Measurements from ENCODE around the gene F2RL3.

F2RL3 gene

DNA sequence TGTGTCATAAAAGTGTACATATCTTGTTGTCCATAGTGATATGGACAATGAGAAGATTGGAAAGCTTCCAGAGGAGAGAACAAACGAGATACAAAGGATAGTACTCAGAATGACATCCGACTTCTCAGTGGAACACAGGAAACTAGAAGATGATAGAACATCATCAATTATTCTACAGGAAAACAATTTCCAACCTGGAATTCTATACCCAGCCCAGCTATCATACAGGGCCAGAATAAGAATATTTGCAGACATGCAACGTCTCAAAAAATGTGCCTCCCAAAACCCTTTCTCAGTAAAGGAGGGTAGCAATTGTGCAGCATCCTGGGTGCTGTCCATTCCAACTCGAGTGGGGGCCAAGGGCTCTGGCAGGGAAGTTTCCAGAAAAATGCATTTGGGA is 24.0 kb downstream of the F2RL3 start (continued):
- TF ChIP-seq, protein P1, sequence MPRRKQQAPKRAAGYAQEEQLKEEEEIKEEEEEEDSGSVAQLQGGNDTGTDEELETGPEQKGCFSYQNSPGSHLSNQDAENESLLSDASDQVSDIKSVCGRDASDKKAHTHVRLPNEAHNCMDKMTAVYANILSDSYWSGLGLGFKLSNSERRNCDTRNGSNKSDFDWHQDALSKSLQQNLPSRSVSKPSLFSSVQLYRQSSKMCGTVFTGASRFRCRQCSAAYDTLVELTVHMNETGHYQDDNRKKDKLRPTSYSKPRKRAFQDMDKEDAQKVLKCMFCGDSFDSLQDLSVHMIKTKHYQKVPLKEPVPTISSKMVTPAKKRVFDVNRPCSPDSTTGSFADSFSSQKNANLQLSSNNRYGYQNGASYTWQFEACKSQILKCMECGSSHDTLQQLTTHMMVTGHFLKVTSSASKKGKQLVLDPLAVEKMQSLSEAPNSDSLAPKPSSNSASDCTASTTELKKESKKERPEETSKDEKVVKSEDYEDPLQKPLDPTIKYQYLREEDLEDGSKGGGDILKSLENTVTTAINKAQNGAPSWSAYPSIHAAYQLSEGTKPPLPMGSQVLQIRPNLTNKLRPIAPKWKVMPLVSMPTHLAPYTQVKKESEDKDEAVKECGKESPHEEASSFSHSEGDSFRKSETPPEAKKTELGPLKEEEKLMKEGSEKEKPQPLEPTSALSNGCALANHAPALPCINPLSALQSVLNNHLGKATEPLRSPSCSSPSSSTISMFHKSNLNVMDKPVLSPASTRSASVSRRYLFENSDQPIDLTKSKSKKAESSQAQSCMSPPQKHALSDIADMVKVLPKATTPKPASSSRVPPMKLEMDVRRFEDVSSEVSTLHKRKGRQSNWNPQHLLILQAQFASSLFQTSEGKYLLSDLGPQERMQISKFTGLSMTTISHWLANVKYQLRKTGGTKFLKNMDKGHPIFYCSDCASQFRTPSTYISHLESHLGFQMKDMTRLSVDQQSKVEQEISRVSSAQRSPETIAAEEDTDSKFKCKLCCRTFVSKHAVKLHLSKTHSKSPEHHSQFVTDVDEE (CRISPR knock-in tag; IDR thresholded peaks at IDR 0.05), result no peak
- TF ChIP-seq PPARA (CRISPR knock-in tag; IDR thresholded peaks at IDR 0.05; ENCODE audit: borderline replicate concordance) (no peak), SNAI2 (CRISPR knock-in tag; IDR thresholded peaks at IDR 0.05) (no peak), ESRRG (CRISPR knock-in tag; IDR thresholded peaks at IDR 0.05) (no peak), RARB (CRISPR knock-in tag; IDR thresholded peaks at IDR 0.05) (no peak)

DNA sequence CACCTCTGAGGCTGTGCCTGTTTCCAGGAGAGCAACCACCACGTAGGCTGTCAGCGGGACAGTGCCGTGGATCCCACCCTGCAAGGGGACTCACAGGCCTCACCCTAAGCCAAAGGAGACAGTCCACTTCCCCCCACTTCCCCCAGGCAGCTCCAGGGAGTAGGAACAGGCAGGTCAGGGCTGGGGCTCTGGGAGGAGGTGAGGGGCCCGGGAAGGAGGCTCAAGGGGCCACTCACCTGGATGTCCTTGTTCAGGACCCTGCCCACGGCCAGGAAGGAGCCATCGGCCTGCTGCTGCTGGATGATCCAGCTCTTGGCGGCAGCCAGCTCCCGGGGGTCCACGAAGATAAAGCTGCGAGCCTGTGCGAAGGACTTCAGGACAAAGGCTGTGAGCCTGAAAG is 25.6 kb downstream of the F2RL3 start:
- TF ChIP-seq, protein P2, sequence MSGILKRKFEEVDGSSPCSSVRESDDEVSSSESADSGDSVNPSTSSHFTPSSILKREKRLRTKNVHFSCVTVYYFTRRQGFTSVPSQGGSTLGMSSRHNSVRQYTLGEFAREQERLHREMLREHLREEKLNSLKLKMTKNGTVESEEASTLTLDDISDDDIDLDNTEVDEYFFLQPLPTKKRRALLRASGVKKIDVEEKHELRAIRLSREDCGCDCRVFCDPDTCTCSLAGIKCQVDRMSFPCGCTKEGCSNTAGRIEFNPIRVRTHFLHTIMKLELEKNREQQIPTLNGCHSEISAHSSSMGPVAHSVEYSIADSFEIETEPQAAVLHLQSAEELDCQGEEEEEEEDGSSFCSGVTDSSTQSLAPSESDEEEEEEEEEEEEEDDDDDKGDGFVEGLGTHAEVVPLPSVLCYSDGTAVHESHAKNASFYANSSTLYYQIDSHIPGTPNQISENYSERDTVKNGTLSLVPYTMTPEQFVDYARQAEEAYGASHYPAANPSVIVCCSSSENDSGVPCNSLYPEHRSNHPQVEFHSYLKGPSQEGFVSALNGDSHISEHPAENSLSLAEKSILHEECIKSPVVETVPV (CRISPR knock-in tag; IDR thresholded peaks at IDR 0.05), result no peak
- TF ChIP-seq ZC3H10 (CRISPR knock-in tag; IDR thresholded peaks at IDR 0.05) (no peak), ARNTL (CRISPR knock-in tag; IDR thresholded peaks at IDR 0.05; ENCODE audit: borderline replicate concordance, low read depth) (no peak), ZFP3 (CRISPR knock-in tag; IDR thresholded peaks at IDR 0.05) (no peak), ISL1 (CRISPR knock-in tag; IDR thresholded peaks at IDR 0.05) (no peak), GLIS3 (CRISPR knock-in tag; IDR thresholded peaks at IDR 0.05) (no peak), CSDC2 (CRISPR knock-in tag; IDR thresholded peaks at IDR 0.05) (no peak), ESRRG (CRISPR knock-in tag; IDR thresholded peaks at IDR 0.05) (no peak), RARB (CRISPR knock-in tag; IDR thresholded peaks at IDR 0.05) (no peak), ZNF565 (CRISPR knock-in tag; conservative IDR thresholded peaks at IDR 0.05; ENCODE audit: low read depth) (no peak), TCF4 (CRISPR knock-in tag; IDR thresholded peaks at IDR 0.05; ENCODE audit: borderline replicate concordance) (no peak), SNAI2 (CRISPR knock-in tag; IDR thresholded peaks at IDR 0.05) (no peak)
- TF ChIP-seq, protein P3, sequence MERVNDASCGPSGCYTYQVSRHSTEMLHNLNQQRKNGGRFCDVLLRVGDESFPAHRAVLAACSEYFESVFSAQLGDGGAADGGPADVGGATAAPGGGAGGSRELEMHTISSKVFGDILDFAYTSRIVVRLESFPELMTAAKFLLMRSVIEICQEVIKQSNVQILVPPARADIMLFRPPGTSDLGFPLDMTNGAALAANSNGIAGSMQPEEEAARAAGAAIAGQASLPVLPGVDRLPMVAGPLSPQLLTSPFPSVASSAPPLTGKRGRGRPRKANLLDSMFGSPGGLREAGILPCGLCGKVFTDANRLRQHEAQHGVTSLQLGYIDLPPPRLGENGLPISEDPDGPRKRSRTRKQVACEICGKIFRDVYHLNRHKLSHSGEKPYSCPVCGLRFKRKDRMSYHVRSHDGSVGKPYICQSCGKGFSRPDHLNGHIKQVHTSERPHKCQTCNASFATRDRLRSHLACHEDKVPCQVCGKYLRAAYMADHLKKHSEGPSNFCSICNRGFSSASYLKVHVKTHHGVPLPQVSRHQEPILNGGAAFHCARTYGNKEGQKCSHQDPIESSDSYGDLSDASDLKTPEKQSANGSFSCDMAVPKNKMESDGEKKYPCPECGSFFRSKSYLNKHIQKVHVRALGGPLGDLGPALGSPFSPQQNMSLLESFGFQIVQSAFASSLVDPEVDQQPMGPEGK (CRISPR knock-in tag; IDR thresholded peaks at IDR 0.05; ENCODE audit: borderline replicate concordance), result no peak
- TF ChIP-seq, protein P4, sequence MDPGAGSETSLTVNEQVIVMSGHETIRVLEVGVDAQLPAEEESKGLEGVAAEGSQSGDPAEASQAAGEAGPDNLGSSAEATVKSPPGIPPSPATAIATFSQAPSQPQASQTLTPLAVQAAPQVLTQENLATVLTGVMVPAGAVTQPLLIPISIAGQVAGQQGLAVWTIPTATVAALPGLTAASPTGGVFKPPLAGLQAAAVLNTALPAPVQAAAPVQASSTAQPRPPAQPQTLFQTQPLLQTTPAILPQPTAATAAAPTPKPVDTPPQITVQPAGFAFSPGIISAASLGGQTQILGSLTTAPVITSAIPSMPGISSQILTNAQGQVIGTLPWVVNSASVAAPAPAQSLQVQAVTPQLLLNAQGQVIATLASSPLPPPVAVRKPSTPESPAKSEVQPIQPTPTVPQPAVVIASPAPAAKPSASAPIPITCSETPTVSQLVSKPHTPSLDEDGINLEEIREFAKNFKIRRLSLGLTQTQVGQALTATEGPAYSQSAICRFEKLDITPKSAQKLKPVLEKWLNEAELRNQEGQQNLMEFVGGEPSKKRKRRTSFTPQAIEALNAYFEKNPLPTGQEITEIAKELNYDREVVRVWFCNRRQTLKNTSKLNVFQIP (CRISPR knock-in tag; IDR thresholded peaks at IDR 0.05; ENCODE audit: borderline replicate concordance, low read depth), result no peak
- TF ChIP-seq, protein P5, sequence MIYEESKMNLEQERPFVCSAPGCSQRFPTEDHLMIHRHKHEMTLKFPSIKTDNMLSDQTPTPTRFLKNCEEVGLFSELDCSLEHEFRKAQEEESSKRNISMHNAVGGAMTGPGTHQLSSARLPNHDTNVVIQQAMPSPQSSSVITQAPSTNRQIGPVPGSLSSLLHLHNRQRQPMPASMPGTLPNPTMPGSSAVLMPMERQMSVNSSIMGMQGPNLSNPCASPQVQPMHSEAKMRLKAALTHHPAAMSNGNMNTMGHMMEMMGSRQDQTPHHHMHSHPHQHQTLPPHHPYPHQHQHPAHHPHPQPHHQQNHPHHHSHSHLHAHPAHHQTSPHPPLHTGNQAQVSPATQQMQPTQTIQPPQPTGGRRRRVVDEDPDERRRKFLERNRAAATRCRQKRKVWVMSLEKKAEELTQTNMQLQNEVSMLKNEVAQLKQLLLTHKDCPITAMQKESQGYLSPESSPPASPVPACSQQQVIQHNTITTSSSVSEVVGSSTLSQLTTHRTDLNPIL (CRISPR knock-in tag; IDR thresholded peaks at IDR 0.05; ENCODE audit: low read depth), result no peak
- ATAC-seq, result no peak

DNA sequence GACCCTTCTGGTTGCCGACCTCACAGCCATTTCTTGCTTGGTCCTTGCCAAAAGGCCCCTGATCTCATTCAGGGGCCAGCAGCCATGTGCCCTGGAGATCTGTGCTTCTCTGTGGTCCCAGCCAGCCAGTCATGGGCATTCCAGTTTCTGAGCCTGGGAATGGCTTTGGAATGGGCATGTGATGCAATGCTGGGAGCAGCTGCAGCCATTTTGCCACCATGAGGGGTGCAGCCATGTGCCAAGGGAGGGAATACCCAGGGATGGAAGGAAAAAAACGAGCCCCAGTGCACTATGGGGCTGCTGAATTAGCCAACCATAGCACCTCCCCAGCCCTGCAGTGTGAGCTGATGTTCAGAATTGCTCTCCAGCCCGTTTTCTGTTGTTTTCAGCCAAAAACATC is 26.3 kb downstream of the F2RL3 start:
- TF ChIP-seq, protein P1 (CRISPR knock-in tag; IDR thresholded peaks at IDR 0.05), result no peak
- TF ChIP-seq CSDC2 (CRISPR knock-in tag; IDR thresholded peaks at IDR 0.05) (no peak), ZNF70 (CRISPR knock-in tag; IDR thresholded peaks at IDR 0.05) (no peak), PPARA (CRISPR knock-in tag; IDR thresholded peaks at IDR 0.05; ENCODE audit: borderline replicate concordance) (no peak), SNAI2 (CRISPR knock-in tag; IDR thresholded peaks at IDR 0.05) (no peak), ARNTL (CRISPR knock-in tag; IDR thresholded peaks at IDR 0.05; ENCODE audit: borderline replicate concordance, low read depth) (no peak)
- TF ChIP-seq, protein P3 (CRISPR knock-in tag; IDR thresholded peaks at IDR 0.05; ENCODE audit: borderline replicate concordance), result no peak
- TF ChIP-seq, protein P5 (CRISPR knock-in tag; IDR thresholded peaks at IDR 0.05; ENCODE audit: low read depth), result no peak
- no peak for ATAC-seq

All from SK-N-SH treated with all-trans-retinoic acid at 6 μM for 48 hours (cell line).